ENCODE results near the gene BRD4. TPM values are rescaled to one million over a fixed set of nuclear protein-coding genes. Genes with fewer than 3 reads are reported as not detected.

Gene BRD4
- total RNA-seq, 4 donors from 2014 or later = 51.0 to 148 (median 77.5) TPM

DNA sequence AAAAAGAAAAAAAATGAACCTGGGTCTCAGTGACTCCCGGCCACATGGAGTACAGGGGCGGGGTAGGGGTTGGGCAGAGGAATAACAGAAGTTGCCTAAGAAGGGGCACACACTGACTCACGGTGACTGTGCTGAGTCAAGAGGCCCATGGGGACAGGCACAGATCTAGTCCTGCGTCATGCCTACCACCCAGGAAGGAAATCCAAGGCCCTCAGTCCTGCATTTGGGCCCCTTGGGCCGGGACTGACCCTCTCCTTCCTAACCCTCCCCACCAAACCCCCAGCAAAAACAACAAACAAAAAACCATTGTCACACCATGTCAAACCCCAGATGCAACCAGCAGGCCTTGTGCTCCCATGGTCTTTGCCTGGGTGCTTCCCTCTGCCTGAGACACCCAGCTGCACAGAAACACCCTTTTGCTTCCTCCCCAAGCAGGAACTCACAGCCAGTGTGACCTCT is 122.0 kb downstream of the BRD4 start:
- no peak overlapping the region for H3K4me3 ChIP-seq

DNA sequence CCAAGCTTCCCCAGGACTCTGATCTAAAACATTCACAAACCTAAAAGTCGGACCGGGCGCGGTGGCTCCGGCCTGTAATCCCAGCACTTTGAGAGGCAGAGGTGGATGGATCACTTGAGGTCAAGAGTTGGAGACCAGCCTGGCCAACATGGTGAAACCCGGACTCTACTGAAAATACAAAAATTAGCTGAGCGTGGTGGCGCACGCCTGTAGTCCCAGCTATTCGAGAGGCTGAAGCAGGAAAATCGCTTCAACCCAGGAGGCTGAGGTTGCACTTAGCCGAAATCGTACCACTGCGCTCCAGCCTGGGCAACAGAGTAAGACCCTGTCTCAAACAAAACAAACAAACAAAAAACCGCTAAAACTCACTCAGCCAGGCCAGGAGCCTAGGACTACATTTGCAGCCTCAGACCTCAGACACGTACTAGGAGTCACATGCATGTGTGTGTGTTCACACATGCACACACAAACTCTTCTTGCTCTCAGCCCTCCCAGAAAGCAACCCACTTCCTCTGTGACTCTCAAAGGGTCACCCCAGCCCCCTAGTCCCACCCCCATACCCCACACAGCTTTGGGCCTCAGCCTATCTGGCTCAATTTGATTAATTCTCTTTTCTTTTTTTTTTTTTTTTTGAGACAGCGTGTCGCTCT is 130.8 kb downstream of the BRD4 start:
- Histone ChIP-seq H3K4me1 (peaks cover 0 to 21% (median 6%) of the 10 kb centered on the region in 4 donors), H3K36me3 (no peaks in the 10 kb centered on the region), H3K9me3 (no peaks in the 10 kb centered on the region), H3K27me3 (peaks cover 0 to 8% of the 10 kb centered on the region in 2 donors), H3K4me3 (no peak overlapping the region), H3K27ac (no peak overlapping the region)
- TF ChIP-seq, protein P1, sequence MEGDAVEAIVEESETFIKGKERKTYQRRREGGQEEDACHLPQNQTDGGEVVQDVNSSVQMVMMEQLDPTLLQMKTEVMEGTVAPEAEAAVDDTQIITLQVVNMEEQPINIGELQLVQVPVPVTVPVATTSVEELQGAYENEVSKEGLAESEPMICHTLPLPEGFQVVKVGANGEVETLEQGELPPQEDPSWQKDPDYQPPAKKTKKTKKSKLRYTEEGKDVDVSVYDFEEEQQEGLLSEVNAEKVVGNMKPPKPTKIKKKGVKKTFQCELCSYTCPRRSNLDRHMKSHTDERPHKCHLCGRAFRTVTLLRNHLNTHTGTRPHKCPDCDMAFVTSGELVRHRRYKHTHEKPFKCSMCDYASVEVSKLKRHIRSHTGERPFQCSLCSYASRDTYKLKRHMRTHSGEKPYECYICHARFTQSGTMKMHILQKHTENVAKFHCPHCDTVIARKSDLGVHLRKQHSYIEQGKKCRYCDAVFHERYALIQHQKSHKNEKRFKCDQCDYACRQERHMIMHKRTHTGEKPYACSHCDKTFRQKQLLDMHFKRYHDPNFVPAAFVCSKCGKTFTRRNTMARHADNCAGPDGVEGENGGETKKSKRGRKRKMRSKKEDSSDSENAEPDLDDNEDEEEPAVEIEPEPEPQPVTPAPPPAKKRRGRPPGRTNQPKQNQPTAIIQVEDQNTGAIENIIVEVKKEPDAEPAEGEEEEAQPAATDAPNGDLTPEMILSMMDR (IDR thresholded peaks at IDR 0.05) = no peak
- TF ChIP-seq POLR2A (IDR thresholded peaks at IDR 0.05) = no peak
- DNase-seq = no peak

More for the DNA sequence above, 122.0 kb downstream of the BRD4 start:
- no peak for TF ChIP-seq POLR2A (IDR thresholded peaks at IDR 0.05)
- Histone ChIP-seq H3K4me1 (no peaks in the 10 kb centered on the region), H3K27ac (no peak overlapping the region), H3K9me3 (no peaks in the 10 kb centered on the region), H3K36me3 (no peaks in the 10 kb centered on the region), H3K27me3 (no peaks in the 10 kb centered on the region)
- peak in 1 of 3 donors; percentile 58 for DNase-seq

DNA sequence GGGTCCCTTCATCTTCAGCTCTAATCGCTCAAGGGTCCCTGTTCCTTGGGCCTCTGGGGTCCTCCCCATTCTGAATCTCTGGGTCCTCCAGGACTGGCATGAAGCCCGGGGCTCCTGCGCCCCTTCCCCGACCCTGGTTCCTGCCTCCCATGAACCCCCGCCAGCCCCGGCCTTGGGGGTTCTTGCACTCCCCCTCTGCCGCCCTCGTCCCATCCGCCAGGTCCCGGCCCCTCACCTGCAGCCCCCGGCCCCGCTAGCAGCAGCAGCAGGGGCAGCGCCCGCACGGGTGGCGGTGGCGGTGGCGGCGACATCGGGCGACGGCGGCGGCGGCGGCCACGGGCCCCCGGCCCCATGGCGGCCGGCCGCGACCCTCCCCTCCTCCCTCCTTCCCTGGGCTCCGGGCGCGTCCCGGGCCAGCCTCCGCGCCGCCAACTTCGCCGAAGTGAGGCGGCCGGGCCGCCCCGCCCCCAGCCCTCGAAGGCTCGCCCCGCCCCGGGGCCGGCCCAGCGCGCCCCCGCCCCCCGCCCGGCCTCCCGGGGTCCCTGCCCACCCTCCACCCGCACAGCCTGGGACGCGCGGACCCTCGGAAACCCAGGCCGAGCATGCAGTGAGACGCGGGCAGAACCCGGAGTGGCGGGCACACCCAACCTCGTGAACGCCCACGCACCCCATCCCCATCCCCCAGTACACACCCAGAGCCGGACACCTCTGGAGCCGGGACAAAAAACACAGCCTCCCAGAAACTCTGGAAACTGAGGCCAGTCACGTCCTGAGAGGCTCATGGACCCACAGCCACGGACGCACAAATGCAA is 131.6 kb downstream of the BRD4 start, which contains the start of gene NOTCH3:
Gene NOTCH3, minus strand, starts transcription at position 443 of the 812 bp plus-strand sequence. Its CDS starts 90 bp downstream, at position 353.
- Histone ChIP-seq H3K27ac (peak within 1 kb of the TSS; percentile 2 to 53 (median 40)), H3K4me1 (peaks cover 0 to 22% (median 6%) of the 10 kb centered on the region in 4 donors), H3K9me3 (no peaks in the 10 kb centered on the region), H3K4me3 (peak within 1 kb of the TSS; percentile 12 to 50 (median 36)), H3K27me3 (peaks cover 0 to 8% of the 10 kb centered on the region in 2 donors), H3K36me3 (no peaks in the 10 kb centered on the region)
- TF ChIP-seq, protein P1 (IDR thresholded peaks at IDR 0.05) = no peak
- no peak for TF ChIP-seq POLR2A (IDR thresholded peaks at IDR 0.05)
- DNase-seq = no peak

DNA sequence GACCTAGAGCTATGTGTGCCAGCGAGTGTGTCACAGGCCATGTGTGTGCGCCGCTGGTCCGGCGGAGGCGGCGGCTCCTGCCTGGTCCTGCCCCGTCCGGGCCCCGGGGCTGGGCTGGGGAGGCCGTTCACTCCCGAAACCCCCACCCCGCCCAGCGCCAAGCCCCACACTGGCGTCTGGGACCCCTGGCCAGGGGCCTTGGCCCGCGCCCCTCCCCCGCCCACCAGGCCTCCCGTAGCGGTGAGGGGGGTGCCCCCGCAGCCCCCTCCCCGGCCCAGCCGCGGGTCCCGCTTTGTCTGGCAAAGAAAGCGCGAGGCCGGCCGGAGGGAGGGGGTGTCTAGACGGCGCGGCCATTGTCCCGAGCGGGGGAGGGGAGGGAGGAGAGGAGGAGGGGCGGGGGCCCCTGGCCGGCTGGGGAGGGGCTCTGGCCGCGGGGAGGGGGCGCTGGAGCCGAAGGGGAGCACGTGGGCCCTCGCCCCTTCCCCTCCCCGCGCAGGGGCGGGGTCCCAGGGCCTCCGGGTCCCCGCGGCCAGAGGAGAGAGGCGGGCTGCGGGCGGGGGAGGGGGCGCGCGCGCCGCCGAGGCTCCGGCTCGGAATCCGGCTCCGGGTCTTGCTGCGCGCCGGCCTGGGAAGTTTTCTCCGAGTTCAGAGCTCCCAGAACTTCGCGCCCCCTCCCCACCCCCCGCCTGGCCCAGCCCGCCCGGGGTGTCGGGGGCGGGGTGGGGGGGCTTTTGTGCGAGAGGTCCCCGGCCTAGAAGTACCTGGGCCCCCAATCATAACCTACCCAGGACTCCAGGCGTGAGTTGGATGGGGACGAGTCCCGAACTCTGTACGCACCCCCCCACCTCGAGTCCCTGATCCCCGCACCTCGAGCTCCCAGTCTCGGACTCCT is 132.4 kb downstream of the BRD4 start:
- Histone ChIP-seq H3K4me3 (peak overlapping the region; percentile 12 to 50 (median 36)), H3K9me3 (no peaks in the 10 kb centered on the region), H3K4me1 (peaks cover 0 to 31% (median 6%) of the 10 kb centered on the region in 4 donors), H3K27me3 (peaks cover 0 to 8% of the 10 kb centered on the region in 2 donors), H3K36me3 (no peaks in the 10 kb centered on the region), H3K27ac (peak overlapping the region; percentile 2 to 53 (median 40))
- TF ChIP-seq POLR2A (IDR thresholded peaks at IDR 0.05) = no peak
- TF ChIP-seq, protein P1 (IDR thresholded peaks at IDR 0.05) = no peak
- no peak for DNase-seq

DNA sequence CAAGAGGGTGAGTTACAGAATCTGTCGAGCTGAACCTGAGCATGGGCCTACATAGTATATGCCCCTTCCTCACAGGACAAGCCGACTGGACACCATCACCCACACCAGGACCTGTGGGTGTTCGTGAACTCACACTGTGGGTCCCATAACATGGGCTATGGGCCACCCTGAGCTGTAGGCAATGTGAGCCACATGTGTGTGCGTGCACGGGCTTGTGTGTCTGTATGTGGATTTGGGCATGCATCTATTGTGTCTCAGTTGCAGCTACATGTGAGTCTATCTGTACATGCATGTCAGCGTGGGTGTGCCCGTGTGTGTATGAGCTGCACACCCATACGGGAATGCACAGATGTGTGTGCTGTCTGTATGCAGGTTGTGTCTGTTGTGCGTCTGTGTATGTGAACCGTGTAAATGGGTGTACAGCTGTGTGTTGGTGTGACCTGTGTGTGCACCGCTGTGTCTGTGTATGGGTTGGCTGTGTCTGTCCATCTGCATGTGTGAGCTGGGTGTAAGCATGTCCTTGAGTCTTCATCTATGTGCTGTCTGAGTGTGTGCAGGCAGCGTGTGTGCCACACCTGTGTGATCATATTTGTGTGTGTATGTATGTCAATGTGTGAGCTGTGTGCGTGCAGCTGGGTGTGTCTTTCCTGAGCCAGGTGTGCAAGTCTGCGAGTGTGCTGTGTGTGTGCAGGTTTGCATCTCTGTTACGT is 133.2 kb downstream of the BRD4 start:
- no peak for DNase-seq
- H3K36me3 ChIP-seq = no peaks in the 10 kb centered on the region
- TF ChIP-seq, protein P1 (IDR thresholded peaks at IDR 0.05) = no peak
- TF ChIP-seq POLR2A (IDR thresholded peaks at IDR 0.05) = no peak
- H3K27ac ChIP-seq = no peak overlapping the region
- H3K27me3 ChIP-seq = peaks cover 0 to 8% of the 10 kb centered on the region in 2 donors
- peak overlapping the region in 1 of 4 donors; percentile 36 for H3K4me3 ChIP-seq
- peaks cover 0 to 31% (median 6%) of the 10 kb centered on the region in 4 donors for H3K4me1 ChIP-seq
- H3K9me3 ChIP-seq = no peaks in the 10 kb centered on the region

Data from Peyer's patch (tissue), 4 donors.